SH-SY5Y (cell line): ENCODE measurements around the gene PI4KA.

Source experiments
- GATA2 ChIP-seq: IDR thresholded peaks from 2 replicates; pipeline ENCODE4 v1.6.1; 2011; ENCODE audit warnings: mild to moderate bottlenecking, low read depth, low read length
- GATA3 ChIP-seq: IDR thresholded peaks from 2 replicates; pipeline ENCODE4 v1.6.1; 2011; ENCODE audit warnings: low read depth, mild to moderate bottlenecking, low read length, moderate library complexity

GRCh38 chr22:20834725-20835124, 23.9 kb downstream of the PI4KA start:
- TF ChIP-seq GATA2, result no peak
- no peak for TF ChIP-seq GATA3
